Uterus (tissue), 4 donors: ENCODE data around the gene CPLX1. TPM values are rescaled to one million over a fixed set of nuclear protein-coding genes. Genes with fewer than 3 reads are reported as not detected.

Source experiments
- DNase-seq, 2 donors: peaks; one replicate each; pipeline ENCODE4 v3.0.0-alpha.2; 2019 to 2020
- H3K27ac ChIP-seq, 2 donors: fragments of 200-600 bp; sonication (generic); 1 replicate in 1 of 2; 2 replicates in 1 of 2; pipeline ENCODE4 v1.5.1; 2016 to 2018
- H3K27me3 ChIP-seq, 2 donors: fragments of 200-600 bp; sonication (generic); one replicate each; pipeline ENCODE4 v1.5.1; 2018 to 2019; ENCODE audit warnings: control low read depth in 1 of 2
- H3K36me3 ChIP-seq, 2 donors: fragments of 200-600 bp; sonication (generic); one replicate each; pipeline ENCODE4 v1.5.1; 2019; ENCODE audit warnings: control low read depth in 1 of 2
- H3K4me1 ChIP-seq, 2 donors: fragments of 200-600 bp; sonication (generic); one replicate each; pipeline ENCODE4 v1.5.1; 2018 to 2019; ENCODE audit warnings: control low read depth in 1 of 2
- H3K4me3 ChIP-seq, 2 donors: fragments of 200-600 bp; sonication (generic); 1 replicate in 1 of 2; 2 replicates in 1 of 2; pipeline ENCODE4 v1.5.1; 2018 to 2019; ENCODE audit warnings: mild to moderate bottlenecking in 1 of 2
- H3K9me3 ChIP-seq, 2 donors: fragments of 200-600 bp; sonication (generic); one replicate each; pipeline ENCODE4 v1.5.1; 2019; ENCODE audit warnings: control low read depth in 1 of 2
- CTCF ChIP-seq, 4 experiments: fragments of 200-600 bp in 2 of 4; fragments of 450-650 bp in 2 of 4; sonication (generic) in 2 of 4; IDR thresholded peaks; one replicate each; pipeline ENCODE4 v1.5.1; 2016 to 2019; ENCODE audit warnings: antibody characterized with exemption in 4 of 4, mild to moderate bottlenecking in 2 of 4, moderate library complexity in 1 of 4
- POLR2A ChIP-seq, 2 donors: fragments of 450-650 bp; IDR thresholded peaks; one replicate each; pipeline ENCODE4 v1.6.1; 2016; ENCODE audit warnings: antibody characterized with exemption in 2 of 2, mild to moderate bottlenecking in 1 of 2, moderate library complexity in 1 of 2
- intact Hi-C: fragments of 100-400 bp; cut with DNase I; formaldehyde crosslinking; loops from one replicate; pipeline ENCODE4 v1.15.1; 2023; ENCODE audit warnings: low total_unique reads
- total RNA-seq, 4 donors: library from RNA; depleted of rRNA in 3 of 4; stranded (reverse); fragments of >200 nt in 3 of 4; gene quantifications; one replicate each; pipeline versions ENCODE4 v1.1.0 to v1.2.4, GENCODE V29; 2014 to 2023
- donor health status: DM: yes; HTN: yes; CAD: no.

The CPLX1 gene
- total RNA-seq, 4 donors from 2014 or later: 0.14 to 15.1 (median 2.0) TPM

- Histone ChIP-seq H3K27me3 (peaks cover 10 to 17% of the 10 kb centered on the region in 2 donors), H3K36me3 (no peaks in the 10 kb centered on the region), H3K27ac (no peak overlapping the region), H3K4me3 (no peak overlapping the region), H3K4me1 (peaks cover 0 to 5% of the 10 kb centered on the region in 2 donors), H3K9me3 (no peaks in the 10 kb centered on the region)
- no peak for DNase-seq
- TF ChIP-seq CTCF (IDR thresholded peaks at IDR 0.05): no peak
- TF ChIP-seq POLR2A (IDR thresholded peaks at IDR 0.05): no peak
- intact Hi-C loops: no loop called here
These were observed 5.4 kb downstream of the CPLX1 start for GRCh38 chr4:820230-821172.

GRCh38 chr4:819401-820229 lies 6.3 kb downstream of the CPLX1 start:
- peaks cover 3 to 10% of the 10 kb centered on the region in 2 donors for H3K27me3 ChIP-seq
- no peaks in the 10 kb centered on the region for H3K9me3 ChIP-seq
- no peaks in the 10 kb centered on the region for H3K4me1 ChIP-seq
- intact Hi-C loops: no loop called here
- TF ChIP-seq POLR2A (IDR thresholded peaks at IDR 0.05) (no peak), CTCF (IDR thresholded peaks at IDR 0.05) (no peak)
- no peak for DNase-seq
- H3K4me3 ChIP-seq: no peak overlapping the region
- H3K27ac ChIP-seq: no peak overlapping the region
- H3K36me3 ChIP-seq: no peaks in the 10 kb centered on the region

- Histone ChIP-seq H3K27ac (no peak overlapping the region), H3K27me3 (peaks cover 0 to 9% of the 10 kb centered on the region in 2 donors), H3K36me3 (no peaks in the 10 kb centered on the region), H3K4me1 (no peaks in the 10 kb centered on the region), H3K4me3 (no peak overlapping the region), H3K9me3 (no peaks in the 10 kb centered on the region)
- intact Hi-C loops: no loop called here
- DNase-seq: no peak
- no peak for TF ChIP-seq CTCF (IDR thresholded peaks at IDR 0.05)
These were observed 7.6 kb downstream of the CPLX1 start for GRCh38 chr4:818106-818921.

- H3K27ac ChIP-seq: no peak overlapping the region
- no peaks in the 10 kb centered on the region for H3K9me3 ChIP-seq
- H3K36me3 ChIP-seq: no peaks in the 10 kb centered on the region
- peaks cover 0 to 12% of the 10 kb centered on the region in 2 donors for H3K27me3 ChIP-seq
- TF ChIP-seq POLR2A (IDR thresholded peaks at IDR 0.05) (no peak), CTCF (IDR thresholded peaks at IDR 0.05) (no peak)
- no peak for DNase-seq
- no peaks in the 10 kb centered on the region for H3K4me1 ChIP-seq
- no peak overlapping the region for H3K4me3 ChIP-seq
- intact Hi-C loops: no loop called here
These were observed 10.3 kb downstream of the CPLX1 start for GRCh38 chr4:815464-816146.
